ENCODE data around the gene WDR1. TPM values are rescaled to one million over a fixed set of nuclear protein-coding genes. Genes with fewer than 3 reads are reported as not detected.

The WDR1 gene
- total and polyA plus RNA-seq, 3 donors from 2014 or later, result 165 to 295 (median 168) TPM

DNA sequence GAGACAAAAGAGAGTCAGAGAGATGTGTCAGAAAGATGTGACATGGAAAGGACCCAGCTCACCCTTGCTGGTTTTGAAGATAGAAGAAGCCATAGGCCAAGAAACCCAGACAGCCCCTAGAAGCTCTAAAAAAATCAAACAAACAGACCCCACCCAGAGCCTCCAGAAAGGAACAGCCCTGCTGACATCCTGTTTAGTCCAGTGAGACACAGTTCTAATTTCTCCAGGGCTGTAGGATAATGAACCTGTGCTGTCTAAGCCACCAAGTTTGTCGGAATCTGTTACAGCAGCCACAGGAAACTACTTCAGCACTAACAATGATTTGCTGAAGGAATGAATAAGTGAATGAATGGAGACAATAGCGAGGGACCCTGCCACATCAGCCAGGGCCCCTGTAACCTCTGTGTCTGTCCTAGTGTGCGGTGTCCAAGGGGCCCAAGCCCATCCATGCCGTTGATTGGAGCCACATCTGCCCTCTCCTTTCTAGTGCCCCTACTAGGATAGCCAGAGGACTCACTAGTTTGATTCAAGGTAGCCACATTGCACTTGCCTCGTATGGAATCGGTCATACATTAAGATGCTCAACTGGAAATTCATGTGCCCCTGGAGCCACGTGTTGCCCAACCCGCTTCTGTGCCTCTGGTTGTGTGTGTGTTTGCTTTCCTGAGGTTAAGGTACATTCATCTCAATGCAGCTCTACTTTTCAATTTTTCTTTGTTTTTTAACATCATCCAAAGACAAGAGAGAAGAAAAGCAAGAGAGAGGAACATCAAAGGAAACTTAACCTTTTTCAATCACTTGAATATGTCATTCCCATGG lies 62.8 kb downstream of the WDR1 start:
- WGBS, 2 donors, result 84 to 87% methylated on average over 8 of the region's 8 CpGs
- Histone ChIP-seq H3K9me3 (no peaks in the 10 kb centered on the region), H3K27me3 (no peaks in the 10 kb centered on the region), H3K36me3 (ENCODE audit: low read depth, missing control alignments) (no peaks in the 10 kb centered on the region), H3K27ac (no peak overlapping the region), H3K4me3 (no peak overlapping the region), H3K4me1 (no peaks in the 10 kb centered on the region)
- TF ChIP-seq, protein P1, sequence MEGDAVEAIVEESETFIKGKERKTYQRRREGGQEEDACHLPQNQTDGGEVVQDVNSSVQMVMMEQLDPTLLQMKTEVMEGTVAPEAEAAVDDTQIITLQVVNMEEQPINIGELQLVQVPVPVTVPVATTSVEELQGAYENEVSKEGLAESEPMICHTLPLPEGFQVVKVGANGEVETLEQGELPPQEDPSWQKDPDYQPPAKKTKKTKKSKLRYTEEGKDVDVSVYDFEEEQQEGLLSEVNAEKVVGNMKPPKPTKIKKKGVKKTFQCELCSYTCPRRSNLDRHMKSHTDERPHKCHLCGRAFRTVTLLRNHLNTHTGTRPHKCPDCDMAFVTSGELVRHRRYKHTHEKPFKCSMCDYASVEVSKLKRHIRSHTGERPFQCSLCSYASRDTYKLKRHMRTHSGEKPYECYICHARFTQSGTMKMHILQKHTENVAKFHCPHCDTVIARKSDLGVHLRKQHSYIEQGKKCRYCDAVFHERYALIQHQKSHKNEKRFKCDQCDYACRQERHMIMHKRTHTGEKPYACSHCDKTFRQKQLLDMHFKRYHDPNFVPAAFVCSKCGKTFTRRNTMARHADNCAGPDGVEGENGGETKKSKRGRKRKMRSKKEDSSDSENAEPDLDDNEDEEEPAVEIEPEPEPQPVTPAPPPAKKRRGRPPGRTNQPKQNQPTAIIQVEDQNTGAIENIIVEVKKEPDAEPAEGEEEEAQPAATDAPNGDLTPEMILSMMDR (IDR thresholded peaks at IDR 0.05), result no peak
- TF ChIP-seq POLR2A (IDR thresholded peaks at IDR 0.05), result no peak
- DNase-seq, result no peak
- intact Hi-C loops (cut with DNase I; ENCODE audit: low total_unique reads), result no loop called here

DNA sequence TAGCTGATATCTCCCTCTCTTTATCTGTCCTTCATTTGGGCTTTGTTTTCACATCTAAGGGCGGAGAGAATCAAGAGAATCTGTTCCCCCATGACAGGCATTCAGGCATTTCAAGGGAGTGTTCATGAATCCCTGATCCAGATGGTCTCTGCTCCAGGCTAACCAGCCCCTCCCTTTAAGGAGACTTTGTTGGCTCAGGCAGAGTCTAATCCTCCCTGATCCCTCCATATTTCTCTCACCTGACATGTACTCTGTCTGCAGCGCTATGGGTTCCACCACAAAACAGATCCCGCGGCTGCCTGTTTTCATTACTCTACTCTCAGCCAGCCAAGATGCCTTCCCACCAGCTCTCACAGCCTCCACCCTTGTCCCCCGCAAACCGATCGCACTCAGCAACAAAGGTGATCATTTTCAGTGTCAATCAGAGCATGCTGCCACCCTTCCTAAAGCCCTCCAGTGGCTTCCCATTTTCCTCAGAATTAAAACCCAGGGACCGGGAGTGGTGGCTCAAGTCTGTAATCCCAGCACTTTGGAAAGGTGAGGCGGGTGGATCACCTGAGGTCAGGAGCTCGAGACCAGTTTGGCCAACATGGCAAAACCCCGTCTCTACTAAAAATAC lies 65.0 kb downstream of the WDR1 start:
- no peaks in the 10 kb centered on the region for H3K27me3 ChIP-seq
- no peak for DNase-seq
- no peaks in the 10 kb centered on the region for H3K36me3 ChIP-seq (ENCODE audit: low read depth, missing control alignments)
- H3K4me1 ChIP-seq, result no peaks in the 10 kb centered on the region
- 77 to 82% methylated on average over 7 to 11 of the region's 11 CpGs for WGBS, 2 donors
- H3K27ac ChIP-seq, result no peak overlapping the region
- H3K4me3 ChIP-seq, result no peak overlapping the region
- no peak for TF ChIP-seq POLR2A (IDR thresholded peaks at IDR 0.05)
- TF ChIP-seq, protein P1 (IDR thresholded peaks at IDR 0.05), result no peak
- intact Hi-C loops (cut with DNase I; ENCODE audit: low total_unique reads), result no loop called here
- no peaks in the 10 kb centered on the region for H3K9me3 ChIP-seq

DNA sequence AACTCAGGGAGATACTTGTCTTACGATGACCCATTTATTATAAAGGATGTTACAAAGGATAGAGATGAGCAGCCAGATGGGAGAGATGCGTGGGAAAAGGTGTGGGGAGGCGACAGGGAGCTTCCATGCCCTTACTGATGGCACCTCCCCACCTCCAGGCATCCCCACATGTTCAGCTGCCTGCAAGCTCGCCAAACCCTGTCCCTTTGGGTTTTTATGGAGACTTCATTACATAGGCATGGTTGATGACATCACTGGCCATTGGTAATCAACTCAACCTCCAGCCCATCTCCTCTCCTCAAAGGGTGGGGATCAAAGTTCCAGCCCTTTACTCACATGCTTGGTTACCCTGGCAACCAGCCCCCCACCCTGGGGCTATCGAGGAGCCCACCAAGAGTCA lies 65.9 kb downstream of the WDR1 start:
- no peak overlapping the region for H3K27ac ChIP-seq
- no peaks in the 10 kb centered on the region for H3K36me3 ChIP-seq (ENCODE audit: low read depth, missing control alignments)
- 79 to 95% methylated on average over 5 of the region's 5 CpGs for WGBS, 2 donors
- no peaks in the 10 kb centered on the region for H3K4me1 ChIP-seq
- no peak for DNase-seq
- no peak overlapping the region for H3K4me3 ChIP-seq
- no peaks in the 10 kb centered on the region for H3K27me3 ChIP-seq
- no peak for TF ChIP-seq POLR2A (IDR thresholded peaks at IDR 0.05)
- TF ChIP-seq, protein P1 (IDR thresholded peaks at IDR 0.05), result no peak
- no peaks in the 10 kb centered on the region for H3K9me3 ChIP-seq
- intact Hi-C loops (cut with DNase I; ENCODE audit: low total_unique reads), result no loop called here

DNA sequence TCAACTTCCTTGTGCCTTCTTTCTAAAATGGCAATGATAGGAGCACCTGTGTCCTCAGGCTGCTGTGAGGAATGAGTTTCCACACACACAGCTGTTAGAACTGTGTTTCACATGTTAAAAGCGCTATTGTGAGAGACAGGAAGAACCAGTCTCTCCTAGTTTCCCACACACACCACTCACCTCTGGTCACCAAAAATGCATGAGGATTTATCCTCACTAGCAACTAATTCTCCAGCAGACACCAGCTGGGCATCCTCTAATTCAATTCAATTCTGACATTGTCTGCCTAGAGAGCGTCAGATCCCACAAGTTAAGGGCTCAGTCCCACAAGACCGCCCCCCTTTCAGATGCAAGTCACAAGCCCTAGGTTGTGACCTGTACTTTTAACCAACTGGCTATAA lies 66.3 kb downstream of the WDR1 start:
- Histone ChIP-seq H3K4me1 (no peaks in the 10 kb centered on the region), H3K27me3 (no peaks in the 10 kb centered on the region), H3K9me3 (no peaks in the 10 kb centered on the region), H3K36me3 (ENCODE audit: low read depth, missing control alignments) (no peaks in the 10 kb centered on the region), H3K4me3 (no peak overlapping the region), H3K27ac (no peak overlapping the region)
- intact Hi-C loops (cut with DNase I; ENCODE audit: low total_unique reads), result no loop called here
- 83% methylated on average over 3 of the region's 3 CpGs for WGBS, 2 donors
- TF ChIP-seq, protein P1 (IDR thresholded peaks at IDR 0.05), result no peak
- no peak for TF ChIP-seq POLR2A (IDR thresholded peaks at IDR 0.05)
- DNase-seq, result no peak

Data from testis (tissue), 3 donors.